SH-SY5Y (cell line): ENCODE measurements around the gene WDR54.

Source experiments
- GATA2 ChIP-seq: IDR thresholded peaks from 2 replicates; pipeline ENCODE4 v1.6.1; 2011; ENCODE audit warnings: mild to moderate bottlenecking, low read depth, low read length
- GATA3 ChIP-seq: IDR thresholded peaks from 2 replicates; pipeline ENCODE4 v1.6.1; 2011; ENCODE audit warnings: low read depth, mild to moderate bottlenecking, low read length, moderate library complexity

DNA sequence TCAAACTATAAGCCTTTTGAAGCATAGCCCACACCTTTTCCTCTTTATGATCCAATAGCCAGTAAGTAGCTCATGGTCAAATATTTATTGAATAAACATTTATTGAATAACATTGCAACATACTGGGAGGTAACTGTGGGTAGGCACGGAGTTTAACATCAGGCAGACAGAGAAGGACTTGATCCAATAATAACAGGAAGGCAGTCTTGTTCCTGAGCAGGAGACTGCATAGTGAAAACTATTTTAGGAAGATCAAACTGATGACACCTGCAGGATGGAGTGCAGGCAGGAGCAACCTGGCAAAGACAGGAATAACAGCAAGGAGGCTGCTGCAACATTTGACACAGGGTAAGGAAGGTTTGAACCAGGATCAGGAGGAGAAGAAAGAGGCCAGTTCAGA, 38.3 kb upstream of the WDR54 start:
- TF ChIP-seq GATA2, result no peak
- TF ChIP-seq GATA3, result no peak
